HG02970 (cell line): ENCODE measurements around the gene GPR17.

Experiments
- ATAC-seq: cut with Tn5 transposase; IDR thresholded peaks from one replicate; pipeline ENCODE4 v1.9.1; 2021; ENCODE audit warnings: mild to moderate bottlenecking, moderate library complexity, moderate number of reproducible peaks; ENCODE audit not compliant: unreplicated experiment, low FRiP score

The GPR17 gene

DNA sequence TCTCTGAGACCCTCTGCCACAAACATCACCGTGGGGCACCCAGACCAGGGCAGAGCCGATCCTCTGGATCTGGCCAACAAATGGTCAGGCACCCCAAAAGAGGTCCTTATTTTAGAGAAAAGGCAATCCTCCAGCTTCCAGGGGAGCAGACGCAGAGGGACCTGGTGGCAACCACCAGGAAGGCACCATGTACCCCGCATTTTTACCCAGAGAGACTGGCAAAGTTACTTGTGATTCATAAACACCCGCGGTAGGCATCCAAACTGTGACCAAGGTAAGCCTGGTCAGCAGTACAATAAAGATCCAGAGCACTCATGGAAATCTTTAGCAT, 18.9 kb downstream of the GPR17 start:
- no peak for ATAC-seq

- no peak for ATAC-seq
Observed at GRCh38 chr2:127665267-127665893, 19.4 kb downstream of the GPR17 start.

GRCh38 chr2:127669056-127669455, 23.1 kb downstream of the GPR17 start:
- ATAC-seq, result no peak

GRCh38 chr2:127670055-127670956, 24.4 kb downstream of the GPR17 start:
- no peak for ATAC-seq

GRCh38 chr2:127670957-127671290, 25.0 kb downstream of the GPR17 start:
- ATAC-seq, result no peak

DNA sequence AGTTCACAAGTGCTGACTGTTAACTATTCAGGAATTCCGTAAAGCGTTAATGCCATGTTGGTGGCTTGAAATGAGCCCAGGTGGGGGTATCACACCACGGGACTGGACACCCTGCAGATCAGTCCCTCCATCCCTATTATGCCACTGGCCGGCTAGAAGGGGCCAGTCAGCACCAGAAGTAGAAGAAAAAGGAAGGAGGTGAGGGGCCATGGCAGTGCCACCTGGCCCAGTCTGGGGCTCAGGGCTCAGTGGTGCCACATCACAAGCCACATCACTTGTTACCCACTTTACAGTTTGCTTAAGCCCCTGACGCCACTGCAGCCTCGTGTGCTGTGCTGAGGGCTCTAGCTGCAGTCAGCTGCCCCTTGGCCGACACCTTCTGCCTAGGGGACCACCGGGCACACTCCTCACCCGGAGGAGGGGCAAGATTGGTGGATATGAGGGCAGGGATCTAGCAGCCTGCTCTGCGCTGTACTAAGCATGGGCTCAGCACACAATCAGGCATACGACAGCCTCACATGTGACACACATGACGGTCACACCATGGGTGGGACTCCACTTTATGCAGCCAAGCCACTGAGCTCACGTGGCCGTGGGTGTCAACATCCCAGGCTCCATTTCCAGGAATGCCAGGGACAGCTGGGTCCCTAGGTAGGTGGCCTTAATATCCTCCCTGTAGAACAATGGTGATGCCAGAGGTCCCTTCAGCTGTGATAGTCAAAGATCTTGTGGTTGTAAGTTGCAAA, 25.8 kb downstream of the GPR17 start:
- ATAC-seq, result no peak

DNA sequence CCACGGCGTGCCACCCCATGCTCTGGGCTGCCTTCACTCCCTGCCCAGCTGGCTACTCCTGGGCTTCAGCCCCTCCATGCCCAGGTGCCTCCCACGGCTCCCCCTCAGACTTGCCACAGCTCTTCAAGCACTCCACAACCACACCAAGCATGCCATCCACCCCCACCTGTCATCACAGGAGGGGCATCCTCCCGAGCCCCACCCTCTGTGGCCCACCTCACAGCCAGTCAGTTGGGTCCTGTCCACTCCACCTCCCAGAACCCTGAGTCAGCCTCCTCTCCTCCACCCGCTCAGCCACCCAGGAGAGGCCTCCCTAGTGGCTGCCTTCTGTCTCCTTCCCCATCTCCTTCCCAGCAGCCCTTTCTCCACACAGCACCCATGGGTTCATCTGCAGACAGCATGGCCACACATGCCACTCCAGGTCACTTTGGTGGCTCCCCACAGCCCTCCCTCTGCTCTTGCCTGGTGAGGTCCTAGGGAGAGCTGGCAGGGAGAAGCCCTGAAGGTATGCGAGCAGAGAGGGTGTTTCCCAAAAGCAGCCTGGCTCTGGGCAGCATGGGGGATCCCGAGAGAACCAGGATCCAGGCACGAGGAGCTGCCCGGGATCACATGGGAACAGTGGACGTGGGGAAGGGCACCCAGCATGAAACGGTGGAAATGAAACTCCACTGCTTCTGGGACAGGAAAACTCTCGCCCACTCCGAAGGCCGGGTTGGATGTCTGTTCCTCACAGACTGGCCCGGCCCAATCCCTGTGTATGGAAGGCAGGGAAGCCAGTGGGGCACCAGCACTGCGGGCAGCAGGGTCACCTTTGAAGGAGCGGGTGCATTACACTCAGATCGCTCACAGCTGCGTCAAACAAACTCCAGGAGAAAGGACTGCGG, 26.6 kb downstream of the GPR17 start:
- ATAC-seq, result no peak

- no peak for ATAC-seq
Observed at GRCh38 chr2:127673291-127674069, 27.5 kb downstream of the GPR17 start.

DNA sequence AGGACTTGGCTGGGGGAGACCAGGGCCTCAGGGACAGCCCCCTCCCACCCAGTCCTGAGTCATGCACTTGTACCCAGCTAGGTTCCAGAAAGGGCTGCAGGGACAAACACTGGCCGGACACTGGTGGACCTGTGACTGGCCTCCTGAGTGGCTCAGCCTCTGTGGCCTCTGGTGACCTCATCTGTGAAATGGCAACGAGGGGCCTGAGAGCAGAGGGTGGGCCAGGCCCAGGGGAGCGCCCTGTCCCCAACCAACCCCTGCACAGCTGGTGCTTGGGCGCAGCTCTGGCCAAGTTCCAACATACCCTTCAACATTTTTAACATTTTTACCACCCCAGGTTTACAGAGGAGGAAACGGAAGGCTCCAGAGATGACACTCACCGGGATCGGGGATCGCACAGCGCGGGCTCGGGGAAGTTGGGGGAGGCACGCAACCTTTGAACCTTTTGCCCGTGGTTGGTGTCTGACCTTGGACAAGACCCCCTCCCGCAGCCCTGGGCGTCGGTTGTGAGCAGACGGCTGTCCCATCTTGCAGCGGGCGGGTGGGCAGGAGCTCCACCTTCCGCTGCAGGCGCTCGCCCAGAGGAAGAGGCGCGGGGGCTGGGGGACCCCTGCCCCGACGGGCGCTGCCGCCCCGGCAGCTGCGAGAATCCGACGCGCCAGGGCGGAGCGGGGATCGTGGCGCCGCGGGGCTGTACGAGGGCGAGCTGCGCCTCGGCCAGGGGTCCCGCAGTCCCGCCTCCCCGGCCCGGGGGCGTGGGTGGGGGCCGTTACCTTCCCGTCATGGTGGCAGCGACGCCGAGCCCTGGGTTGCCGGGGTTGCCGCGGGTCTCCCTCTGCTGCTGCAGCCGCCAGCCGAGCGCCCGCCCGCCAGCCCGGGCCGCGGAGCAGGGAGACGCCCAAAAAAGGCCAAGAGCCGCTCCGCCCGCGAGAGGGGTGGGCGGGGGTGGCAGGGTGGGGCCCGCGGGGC, 28.6 kb downstream of the GPR17 start:
- ATAC-seq, result no peak

DNA sequence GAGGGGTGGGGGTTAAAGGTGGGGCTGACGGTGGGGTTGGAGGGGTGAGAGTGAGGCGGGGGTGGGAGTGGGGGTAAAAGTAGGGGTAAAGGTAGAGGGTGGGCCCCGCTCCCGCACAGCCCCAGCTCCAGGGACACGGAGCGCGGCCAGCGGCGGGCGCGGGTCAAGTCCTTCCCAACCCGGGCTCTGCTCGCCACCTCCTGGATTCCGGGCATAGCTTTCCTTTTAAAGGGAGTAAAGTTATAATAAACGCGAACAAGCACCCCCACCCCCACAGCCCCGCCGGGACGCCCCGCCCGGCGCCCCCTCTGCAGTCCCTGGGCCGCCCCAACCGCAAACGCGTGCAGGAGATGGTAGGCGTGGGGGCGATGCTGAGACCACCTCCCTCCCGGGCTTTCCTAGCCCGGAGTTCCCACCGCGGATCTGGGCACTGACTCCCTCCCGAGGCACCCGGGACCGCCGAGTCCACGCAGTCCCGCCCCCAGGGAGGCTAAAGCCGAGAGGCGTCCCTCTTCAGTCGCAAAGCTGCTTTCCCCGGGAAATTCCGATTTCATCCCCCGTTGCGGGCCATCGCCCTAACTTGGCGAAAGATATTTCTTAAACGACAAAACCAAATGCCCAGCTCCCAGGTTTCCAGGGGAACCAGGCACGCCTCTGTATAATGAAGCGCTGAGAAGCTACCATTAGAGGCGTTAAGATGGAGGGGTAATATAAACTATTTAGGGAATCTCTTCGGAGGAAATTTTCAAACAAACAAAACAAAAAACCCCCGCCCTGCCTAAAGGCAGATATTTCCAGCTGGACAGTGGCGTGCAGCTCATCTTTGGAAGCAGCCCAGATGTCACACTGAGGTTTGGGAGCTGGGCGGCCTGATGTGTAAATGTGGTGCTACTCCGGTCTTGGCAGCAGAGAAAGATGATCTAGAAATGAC, 29.6 kb downstream of the GPR17 start, which contains the start of gene LIMS2:
Gene LIMS2 (minus strand): TSS at position 200 of the 931 bp plus-strand sequence. CDS start 506 bp downstream, outside the sequence.
- ATAC-seq, result no peak

- no peak for ATAC-seq
Observed at GRCh38 chr2:127676906-127677305, 31.0 kb downstream of the GPR17 start.

DNA sequence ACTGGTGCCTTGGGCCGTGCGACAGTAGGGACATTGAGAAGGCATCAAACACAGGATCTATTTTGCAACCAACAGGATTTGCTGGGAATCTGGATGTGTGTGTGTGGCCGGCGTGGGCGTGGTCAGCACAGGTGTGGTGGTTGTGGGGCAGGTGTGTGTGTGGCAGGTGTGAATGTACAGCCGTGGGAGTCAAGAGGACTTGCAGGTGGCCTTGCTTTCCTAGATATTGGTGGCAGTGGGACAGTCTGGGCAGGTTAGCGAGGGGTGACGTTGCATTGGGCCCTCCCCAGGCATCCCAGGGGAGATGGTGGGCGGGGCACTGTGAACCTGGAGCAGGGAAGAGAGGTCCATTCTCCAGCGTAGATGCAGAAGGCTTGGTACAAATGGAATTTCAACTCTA, 32.6 kb downstream of the GPR17 start:
- ATAC-seq, result no peak

DNA sequence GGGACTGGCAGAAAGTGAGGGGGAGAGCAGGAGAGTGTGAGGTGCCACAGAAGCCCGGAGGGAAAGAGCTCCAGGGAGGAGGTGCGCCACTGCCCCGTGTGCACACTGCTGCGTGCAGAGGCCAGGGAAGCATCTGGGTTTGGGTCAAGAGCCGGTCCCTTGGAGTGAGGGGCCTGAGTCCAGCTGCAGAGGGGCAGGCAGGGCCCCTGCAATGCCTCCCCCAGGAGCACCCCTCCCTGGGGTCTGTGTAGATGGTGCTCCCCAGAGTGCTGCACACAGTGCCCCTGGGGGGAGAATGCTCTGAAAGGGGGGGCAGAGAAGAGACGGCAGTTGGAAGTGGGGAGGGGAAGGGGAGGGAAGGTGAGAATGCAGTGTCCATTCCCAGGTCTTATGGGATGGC, 33.0 kb downstream of the GPR17 start:
- no peak for ATAC-seq

DNA sequence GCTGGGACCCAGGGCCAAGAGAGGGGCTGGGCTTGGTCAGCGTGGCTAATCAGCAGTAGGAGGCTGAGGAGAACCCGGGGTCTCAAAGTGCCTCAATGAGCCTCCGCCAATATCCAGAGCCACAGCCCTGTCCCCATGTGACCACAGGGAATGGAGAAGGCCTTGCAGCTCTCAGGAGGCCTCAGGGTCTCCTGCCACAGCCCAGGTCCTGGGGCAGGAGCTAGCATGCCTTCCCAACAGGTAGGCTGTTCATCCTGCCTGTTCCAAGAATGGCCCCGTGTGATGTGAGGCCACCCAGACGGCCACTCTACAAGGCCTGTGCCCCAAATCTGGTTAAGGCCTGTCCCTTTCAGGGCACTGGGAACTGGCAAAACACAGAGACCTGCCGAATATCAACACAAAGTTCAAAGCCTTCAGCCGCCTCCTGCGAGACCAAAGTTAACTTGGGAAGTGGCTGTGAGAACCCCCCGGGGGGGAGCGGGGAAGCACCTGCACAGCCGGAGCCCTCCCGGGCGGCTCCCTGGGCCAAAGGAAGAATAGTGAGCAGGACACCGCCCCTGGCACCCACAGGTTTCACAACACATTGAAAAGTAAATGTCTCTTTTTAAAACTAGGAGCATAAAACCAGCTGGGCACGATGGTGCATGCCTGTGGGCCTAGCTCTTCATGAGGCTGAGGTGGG, 33.9 kb downstream of the GPR17 start:
- ATAC-seq, result no peak

DNA sequence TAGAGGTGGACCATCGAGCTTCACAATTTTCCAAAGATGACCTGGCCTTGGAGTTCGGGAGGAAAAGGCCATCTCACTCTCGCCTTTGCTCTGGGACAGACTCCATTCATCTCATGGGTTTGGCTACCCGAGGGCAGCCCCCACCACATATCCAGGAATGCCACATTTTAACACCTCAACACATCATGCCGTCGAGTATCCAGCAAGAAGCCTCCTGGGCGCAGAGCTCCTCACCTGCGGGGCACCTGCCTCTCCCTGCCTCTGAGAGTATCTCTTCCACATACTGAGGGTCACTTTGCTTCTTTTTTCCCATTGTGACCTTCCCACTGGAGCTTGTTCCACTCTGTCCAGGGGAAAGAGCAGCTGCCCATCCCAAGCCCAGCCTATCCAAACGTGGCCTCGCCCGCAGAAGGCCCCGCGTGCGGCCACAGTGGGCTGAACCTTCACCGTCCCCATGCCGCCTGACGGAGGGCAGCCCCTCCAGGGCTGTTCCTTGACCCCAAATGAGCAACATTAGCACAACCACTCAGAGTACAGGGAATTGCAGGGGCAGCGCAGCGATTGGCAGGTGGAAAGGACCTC, 34.8 kb downstream of the GPR17 start:
- no peak for ATAC-seq

GRCh38 chr2:127681288-127681804, 35.4 kb downstream of the GPR17 start:
- no peak for ATAC-seq
